Esophagus muscularis mucosa (tissue), 4 donors: ENCODE measurements around the gene COL7A1. TPM values are rescaled to one million over a fixed set of nuclear protein-coding genes. Genes with fewer than 3 reads are reported as not detected.

Experiments
- DNase-seq: peaks from one replicate; pipeline ENCODE4 v3.0.0-alpha.2; 2017; ENCODE audit errors: extremely low spot score
- H3K27ac ChIP-seq, 4 donors: fragments of 200-600 bp; sonication (generic); replicated peaks in 1 of 4; 1 replicate in 3 of 4; 2 replicates in 1 of 4; pipeline ENCODE4 v1.5.1; 2016 to 2019; ENCODE audit warnings: mild to moderate bottlenecking in 1 of 4
- H3K27me3 ChIP-seq, 4 donors: fragments of 200-600 bp; sonication (generic); one replicate each; pipeline versions ENCODE4 v1.5.1 to v1.6.0; 2016 to 2019
- H3K36me3 ChIP-seq, 4 donors: fragments of 200-600 bp; sonication (generic); one replicate each; pipeline ENCODE4 v1.5.1; 2016 to 2019
- H3K4me1 ChIP-seq, 4 donors: fragments of 200-600 bp; sonication (generic); one replicate each; pipeline ENCODE4 v1.5.1; 2016 to 2019
- H3K4me3 ChIP-seq, 4 donors: fragments of 200-600 bp; sonication (generic); 1 replicate in 2 of 4; 2 replicates in 2 of 4; pipeline ENCODE4 v1.5.1; 2016 to 2019; ENCODE audit warnings: mild to moderate bottlenecking in 4 of 4, moderate library complexity in 1 of 4
- H3K9me3 ChIP-seq, 4 donors: fragments of 200-600 bp; sonication (generic); 1 replicate in 3 of 4; 2 replicates in 1 of 4; pipeline ENCODE4 v1.5.1; 2016 to 2019
- CTCF ChIP-seq, 3 experiments: fragments of 200-600 bp in 2 of 3; fragments of 450-650 bp in 1 of 3; sonication (generic) in 2 of 3; IDR thresholded peaks; one replicate each; pipeline ENCODE4 v1.5.1; 2017 to 2019; ENCODE audit warnings: antibody characterized with exemption in 3 of 3, mild to moderate bottlenecking in 2 of 3, moderate library complexity in 1 of 3
- EP300 ChIP-seq: sonication (generic); formaldehyde crosslinking; IDR thresholded peaks from one replicate; pipeline ENCODE4 v1.6.1; 2017; ENCODE audit warnings: antibody characterized with exemption
- POLR2A ChIP-seq: fragments of 450-650 bp; IDR thresholded peaks from one replicate; pipeline ENCODE4 v1.6.1; 2017; ENCODE audit warnings: antibody characterized with exemption, moderate library complexity, mild to moderate bottlenecking, low read depth
- POLR2AphosphoS5 ChIP-seq, 2 donors: sonication (generic); formaldehyde crosslinking; IDR thresholded peaks; one replicate each; pipeline ENCODE4 v1.6.1; 2017; ENCODE audit warnings: antibody characterized with exemption in 2 of 2
- WGBS: methylation state at CpG from one replicate; pipeline ENCODE4 v1.1.5; 2018; 5-methylcytosine and 5-hydroxymethylcytosine counted together
- intact Hi-C: fragments of 100-400 bp; cut with DNase I; formaldehyde crosslinking; loops from one replicate; pipeline ENCODE4 v1.15.1; 2023
- total RNA-seq, 4 donors: library from RNA; depleted of rRNA; stranded (reverse); fragments of >200 nt; gene quantifications; one replicate each; pipeline versions ENCODE4 v1.1.0 to v1.2.1, GENCODE V29; 2016

The COL7A1 gene
- total RNA-seq, 4 donors from 2014 or later = 1.2 to 2.9 (median 2.1) TPM

GRCh38 chr3:48591436-48591835 lies 3.7 kb downstream of the COL7A1 start:
- peaks cover 19 to 25% (median 22%) of the 10 kb centered on the region in 4 donors for H3K4me1 ChIP-seq
- H3K4me3 ChIP-seq = no peak overlapping the region
- peaks cover 0 to 46% (median 0%) of the 10 kb centered on the region in 4 donors for H3K27me3 ChIP-seq
- no peak overlapping the region for H3K27ac ChIP-seq
- no peak for DNase-seq
- TF ChIP-seq POLR2A (no peak), CTCF (IDR thresholded peaks at IDR 0.05) (no peak), POLR2AphosphoS5 (IDR thresholded peaks at IDR 0.05) (no peak), EP300 (no peak)
- 79% methylated on average over 6 of the region's 14 CpGs for WGBS
- intact Hi-C loops = no loop called here
- H3K36me3 ChIP-seq = peaks cover 0 to 29% (median 0%) of the 10 kb centered on the region in 4 donors
- H3K9me3 ChIP-seq = no peaks in the 10 kb centered on the region

- Histone ChIP-seq H3K9me3 (no peaks in the 10 kb centered on the region), H3K36me3 (peaks cover 0 to 47% (median 2%) of the 10 kb centered on the region in 4 donors), H3K4me3 (no peak overlapping the region), H3K27ac (no peak overlapping the region), H3K27me3 (peaks cover 0 to 19% (median 0%) of the 10 kb centered on the region in 4 donors), H3K4me1 (no peaks in the 10 kb centered on the region)
- no peak for DNase-seq
- intact Hi-C loops = no loop called here
- 80% methylated on average over 14 of the region's 15 CpGs for WGBS
- TF ChIP-seq POLR2A (no peak), CTCF (IDR thresholded peaks at IDR 0.05) (no peak), POLR2AphosphoS5 (IDR thresholded peaks at IDR 0.05) (no peak), EP300 (no peak)
Measured at GRCh38 chr3:48588230-48588629, 6.9 kb downstream of the COL7A1 start.

- no peaks in the 10 kb centered on the region for H3K4me1 ChIP-seq
- no peaks in the 10 kb centered on the region for H3K9me3 ChIP-seq
- DNase-seq = no peak
- peaks cover 0 to 14% (median 0%) of the 10 kb centered on the region in 4 donors for H3K27me3 ChIP-seq
- 84% methylated on average over 10 of the region's 11 CpGs for WGBS
- intact Hi-C loops = no loop called here
- H3K27ac ChIP-seq = no peak overlapping the region
- peaks cover 0 to 52% (median 2%) of the 10 kb centered on the region in 4 donors for H3K36me3 ChIP-seq
- no peak for TF ChIP-seq CTCF (IDR thresholded peaks at IDR 0.05)
- no peak for TF ChIP-seq EP300
- TF ChIP-seq POLR2A = no peak
- no peak for TF ChIP-seq POLR2AphosphoS5 (IDR thresholded peaks at IDR 0.05)
- no peak overlapping the region for H3K4me3 ChIP-seq
Measured at GRCh38 chr3:48587686-48588085, 7.4 kb downstream of the COL7A1 start.

GRCh38 chr3:48585411-48585810 lies 9.7 kb downstream of the COL7A1 start:
- Histone ChIP-seq H3K27ac (no peak overlapping the region), H3K9me3 (no peaks in the 10 kb centered on the region), H3K36me3 (peaks cover 0 to 45% (median 2%) of the 10 kb centered on the region in 4 donors), H3K4me3 (no peak overlapping the region), H3K27me3 (peaks cover 0 to 8% (median 0%) of the 10 kb centered on the region in 4 donors), H3K4me1 (no peaks in the 10 kb centered on the region)
- no peak for DNase-seq
- intact Hi-C loops = no loop called here
- WGBS = 84% methylated on average over 8 of the region's 8 CpGs
- no peak for TF ChIP-seq EP300
- TF ChIP-seq CTCF (IDR thresholded peaks at IDR 0.05) = no peak
- TF ChIP-seq POLR2AphosphoS5 (IDR thresholded peaks at IDR 0.05) = no peak
- TF ChIP-seq POLR2A = no peak

- peaks cover 0 to 46% (median 2%) of the 10 kb centered on the region in 4 donors for H3K36me3 ChIP-seq
- no peak for TF ChIP-seq EP300
- no peak for TF ChIP-seq CTCF (IDR thresholded peaks at IDR 0.05)
- no peak for TF ChIP-seq POLR2A
- TF ChIP-seq POLR2AphosphoS5 (IDR thresholded peaks at IDR 0.05) = no peak
- intact Hi-C loops = no loop called here
- no peaks in the 10 kb centered on the region for H3K9me3 ChIP-seq
- H3K4me3 ChIP-seq = no peak overlapping the region
- 100% methylated on average over 3 of the region's 9 CpGs for WGBS
- no peaks in the 10 kb centered on the region for H3K4me1 ChIP-seq
- peaks cover 0 to 8% (median 0%) of the 10 kb centered on the region in 4 donors for H3K27me3 ChIP-seq
- DNase-seq = no peak
- no peak overlapping the region for H3K27ac ChIP-seq
Measured at GRCh38 chr3:48584836-48585235, 10.3 kb downstream of the COL7A1 start.
